Neural progenitor cell (in vitro differentiated cells): ENCODE measurements around the gene EYA3.

Source experiments
- CTCF ChIP-seq: fragments of 200-600 bp; sonication (generic); IDR thresholded peaks from 2 replicates; pipeline ENCODE4 v1.5.1; 2017; ENCODE audit warnings: antibody characterized with exemption, mild to moderate bottlenecking
- EZH2 ChIP-seq: fragments of 200-600 bp; sonication (generic); IDR thresholded peaks from 2 replicates; pipeline ENCODE4 v1.6.1; 2017; ENCODE audit warnings: antibody characterized with exemption, mild to moderate bottlenecking, moderate library complexity

- TF ChIP-seq CTCF (no peak), EZH2 (no peak)
Measured at GRCh38 chr1:27937524-27937836, 150.9 kb downstream of the EYA3 start.
